Endothelial cell of umbilical vein (primary cell): ENCODE data around the gene SPSB3. TPM values are rescaled to one million over a fixed set of nuclear protein-coding genes. Genes with fewer than 3 reads are reported as not detected.

Experiments
- BruUV-seq: library from RNA; stranded (reverse); fragments of 400-500 nt; replicated peaks from 2 replicates; lab custom pipeline; 2021; lab: Mats Ljungman, UMichigan
- CTCF ChIA-PET: fragments of 300-600, 350-600 bp; sonication (Branson Sonifier 250); formaldehyde crosslinking; loops from one replicate; lab custom pipeline; 2021; ENCODE audit warnings: antibody characterized with exemption, inconsistent platforms; lab: Charles Lee
- POLR2A ChIA-PET: fragments of 300-600, 350-600 bp; sonication (Branson Sonifier 250); formaldehyde crosslinking; loops from one replicate; lab custom pipeline; 2021; ENCODE audit warnings: antibody characterized with exemption, inconsistent platforms; lab: Charles Lee
- DNase-seq: peaks from one replicate; pipeline ENCODE4 v3.0.0-alpha.2; 2011; ENCODE audit warnings: low read depth, low spot score
- FAIRE-seq: peaks from 2 replicates; lab custom pipeline; 2011; peaks lifted over from hg19 to GRCh38; lab: Jason Lieb, UNC
- H2AFZ ChIP-seq: 2 replicates; pipeline ENCODE4 v1.6.0; 2012; ENCODE audit warnings: low read depth, low read length, control low read depth, inconsistent platforms
- H3K27ac ChIP-seq: 2 replicates; pipeline ENCODE4 v1.5.1; 2011; ENCODE audit warnings: low read depth, mild to moderate bottlenecking, control low read depth, low read length, moderate library complexity; ENCODE audit not compliant: insufficient read depth
- H3K27me3 ChIP-seq, 2 experiments: 2 replicates each; pipeline versions ENCODE4 v1.6.0 to v1.6.1; 2011; ENCODE audit warnings: low read length in 2 of 2, mixed read lengths in 1 of 2; ENCODE audit not compliant: control insufficient read depth in 2 of 2, insufficient read depth in 2 of 2
- H3K36me3 ChIP-seq, 2 experiments: 2 replicates in 1 of 2; 3 replicates in 1 of 2; pipeline ENCODE4 v1.5.1; 2011; ENCODE audit warnings: low read length in 2 of 2, mild to moderate bottlenecking in 1 of 2, moderate library complexity in 1 of 2; ENCODE audit not compliant: control insufficient read depth in 2 of 2, insufficient read depth in 2 of 2; ENCODE audit errors: extremely low read depth in 1 of 2
- H3K4me1 ChIP-seq: 3 replicates; pipeline ENCODE4 v1.5.1; 2011; ENCODE audit warnings: mild to moderate bottlenecking, low read length; ENCODE audit not compliant: control insufficient read depth, insufficient read depth; ENCODE audit errors: extremely low read depth
- H3K4me2 ChIP-seq: 2 replicates; pipeline ENCODE4 v1.6.1; 2011; ENCODE audit warnings: low read length, control low read depth, mixed read lengths; ENCODE audit not compliant: insufficient read depth
- H3K4me3 ChIP-seq, 3 experiments: fragments of 200-600 bp in 1 of 3; sonication (generic), shearing (Covaris generic) in 1 of 3; replicated peaks in 1 of 3; 2 replicates each; pipeline ENCODE4 v1.5.1; 2011 to 2016; ENCODE audit warnings: control low read depth in 3 of 3, low read length in 3 of 3, mild to moderate bottlenecking in 2 of 3, inconsistent platforms in 1 of 3, low read depth in 1 of 3, moderate library complexity in 1 of 3; ENCODE audit not compliant: insufficient read depth in 1 of 3
- H3K79me2 ChIP-seq: 2 replicates; pipeline ENCODE4 v1.6.0; 2012; ENCODE audit warnings: low read length, inconsistent platforms; ENCODE audit not compliant: control insufficient read depth, insufficient read depth
- H3K9ac ChIP-seq: replicated peaks from 2 replicates; pipeline ENCODE3; 2011; ENCODE audit warnings: low read length, control low read depth; ENCODE audit not compliant: insufficient read depth; ENCODE audit errors: extremely low read depth
- H3K9me1 ChIP-seq: replicated peaks from 3 replicates; pipeline ENCODE4 v1.6.0; 2011; ENCODE audit warnings: mild to moderate bottlenecking, low read length; ENCODE audit not compliant: control insufficient read depth, insufficient read depth; ENCODE audit errors: extremely low read depth
- H3K9me3 ChIP-seq: replicated peaks from 2 replicates; pipeline ENCODE4 v1.5.1; 2012; ENCODE audit warnings: low read length, inconsistent platforms; ENCODE audit not compliant: control insufficient read depth, insufficient read depth
- H4K20me1 ChIP-seq: replicated peaks from 2 replicates; pipeline ENCODE3; 2011; ENCODE audit warnings: mild to moderate bottlenecking, low read length; ENCODE audit not compliant: control insufficient read depth, insufficient read depth; ENCODE audit errors: extremely low read depth
- EZH2 ChIP-seq: IDR thresholded peaks from 2 replicates; pipeline ENCODE4 v1.6.1; 2012; ENCODE audit warnings: borderline replicate concordance, low read depth, mild to moderate bottlenecking, moderate library complexity, low read length, inconsistent platforms; ENCODE audit not compliant: severe bottlenecking
- FOS ChIP-seq: IDR thresholded peaks from 2 replicates; pipeline ENCODE4 v1.6.1; 2011; ENCODE audit warnings: mild to moderate bottlenecking, low read length, moderate library complexity, borderline replicate concordance; ENCODE audit not compliant: insufficient read depth
- JUN ChIP-seq: IDR thresholded peaks from 2 replicates; pipeline ENCODE4 v1.6.1; 2011; ENCODE audit warnings: borderline replicate concordance, low read depth; ENCODE audit not compliant: insufficient read length, insufficient read depth
- MYC ChIP-seq: IDR thresholded peaks from one replicate; pipeline ENCODE4 v1.6.1; 2011; ENCODE audit warnings: mild to moderate bottlenecking, low read depth, low read length
- POLR2A ChIP-seq: IDR thresholded peaks from 2 replicates; pipeline ENCODE4 v1.6.1; 2012; ENCODE audit warnings: low read depth, mild to moderate bottlenecking, control low read depth, low read length
- POLR2AphosphoS5 ChIP-seq: IDR thresholded peaks from 2 replicates; pipeline ENCODE4 v1.6.1; 2012; ENCODE audit warnings: low read depth, mild to moderate bottlenecking, control low read depth, low read length, moderate library complexity; ENCODE audit not compliant: insufficient read depth
- dilution Hi-C: fragments of 300-500 bp; cut with MboI; formaldehyde crosslinking; loops from one replicate; pipeline ENCODE4 v1.15.0; 2019; ENCODE audit warnings: low sequenced_read_pairs; ENCODE audit not compliant: extremely low pct_ligation_motif_present
- intact Hi-C: fragments of 100-400 bp; cut with micrococcal nuclease; formaldehyde crosslinking; loops from one replicate; pipeline ENCODE4 v1.10.0; 2022
- polyA plus RNA-seq, 4 experiments: library from polyadenylated mRNA; depleted of rRNA in 3 of 4; stranded (reverse) in 3 of 4; unstranded in 1 of 4; fragments of >200 nt; gene quantifications; 2 replicates each; pipeline versions ENCODE4 v1.2.1 to v1.2.3, GENCODE V29; 2011 to 2012; ENCODE audit warnings: missing spikeins in 1 of 4
- total RNA-seq: library from RNA; stranded (reverse); gene quantifications from 2 replicates; pipeline ENCODE4 v1.2.3, GENCODE V29; 2021
- TF ChIP-seq, protein P1 (sequence below), 2 donors: IDR thresholded peaks; 1 replicate in 1 of 2; 2 replicates in 1 of 2; pipeline ENCODE4 v1.5.1; 2011; ENCODE audit warnings: low read length in 2 of 2, mild to moderate bottlenecking in 2 of 2, moderate library complexity in 2 of 2, control low read depth in 1 of 2, inconsistent platforms in 1 of 2, low read depth in 1 of 2; ENCODE audit not compliant: insufficient read depth in 1 of 2; ENCODE audit errors: extremely low read depth in 1 of 2
- TF ChIP-seq, protein P2 (sequence below): IDR thresholded peaks from 2 replicates; pipeline ENCODE4 v1.6.1; 2011; ENCODE audit not compliant: insufficient read depth, insufficient read length

The SPSB3 gene
- total and polyA plus RNA-seq, 2 donors (not counting 3 experiments of a cell fraction or from before 2014, with no cell fraction given), result 39.0 to 86.2 TPM

- Histone ChIP-seq H3K36me3 (peaks cover 5 to 58% of the 10 kb centered on the region in 2 experiments), H3K9ac (no peak overlapping the region), H3K9me3 (no peaks in the 10 kb centered on the region), H4K20me1 (no peaks in the 10 kb centered on the region), H3K79me2 (no peaks in the 10 kb centered on the region), H2AFZ (no peak overlapping the region), H3K4me2 (no peak overlapping the region), H3K27ac (no peak overlapping the region), H3K4me1 (no peaks in the 10 kb centered on the region), H3K9me1 (no peaks in the 10 kb centered on the region), H3K27me3 (no peaks in the 10 kb centered on the region), H3K4me3 (no peak overlapping the region)
- CTCF ChIA-PET, result interaction anchor here (0.9 kb wide), 1 partner anchor 59 kb away, joined by 3 read pairs; no protein-coding TSS in a partner anchor
- POLR2A ChIA-PET, result no interaction called here
- TF ChIP-seq POLR2AphosphoS5, result no peak
- no TSS peak for BruUV-seq
- intact Hi-C loops, result no loop called here
- no peak for FAIRE-seq
- DNase-seq, result no peak
- dilution Hi-C loops, result no loop called here
Observed at GRCh38 chr16:1762879-1763520, 19.4 kb downstream of the SPSB3 start.

DNA sequence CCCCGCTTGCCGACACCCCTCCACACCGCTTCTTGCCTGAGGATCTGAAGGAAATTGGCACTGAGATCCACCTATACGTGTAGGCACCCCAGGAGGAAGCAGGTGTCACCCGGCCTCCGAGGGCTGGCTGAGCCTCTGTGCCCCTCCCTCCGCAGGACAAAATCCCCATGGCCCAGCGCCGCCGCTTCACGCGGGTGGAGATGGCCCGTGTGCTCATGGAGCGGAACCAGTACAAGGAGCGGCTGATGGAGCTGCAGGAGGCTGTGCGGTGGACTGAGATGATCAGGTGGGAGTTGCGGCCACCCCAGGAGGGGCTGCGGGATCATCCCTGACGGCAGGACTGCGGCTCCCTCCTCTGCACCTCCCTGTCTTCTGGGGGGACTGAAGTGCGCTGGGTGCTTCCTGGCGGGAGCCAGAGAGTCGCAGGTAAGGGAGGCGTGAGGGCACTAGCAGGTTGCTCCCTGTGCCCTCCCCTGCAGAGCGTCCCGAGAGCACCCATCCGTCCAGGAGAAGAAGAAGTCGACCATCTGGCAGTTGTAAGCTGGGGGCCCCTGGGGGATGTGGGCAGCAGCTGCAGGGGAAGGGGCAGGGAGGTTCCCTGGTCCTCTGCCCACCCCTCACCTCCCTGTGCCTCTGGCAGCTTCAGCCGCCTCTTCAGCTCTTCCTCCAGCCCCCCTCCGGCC, 20.0 kb downstream of the SPSB3 start:
- intact Hi-C loops, result no loop called here

More for the DNA sequence above, 20.0 kb downstream of the SPSB3 start:
- DNase-seq (no peak), FAIRE-seq (no peak)
- no peak overlapping the region for H3K9ac ChIP-seq
- CTCF ChIA-PET, result interaction anchor here (0.9 kb wide), 1 partner anchor 59 kb away, joined by 3 read pairs; no protein-coding TSS in a partner anchor
- H3K79me2 ChIP-seq, result no peaks in the 10 kb centered on the region
- no peaks in the 10 kb centered on the region for H3K9me3 ChIP-seq
- H3K4me1 ChIP-seq, result no peaks in the 10 kb centered on the region
- dilution Hi-C loops, result no loop called here
- H2AFZ ChIP-seq, result no peak overlapping the region
- TF ChIP-seq MYC (no peak), POLR2A (no peak), FOS (no peak), POLR2AphosphoS5 (no peak), JUN (no peak), EZH2 (no peak)
- TF ChIP-seq, protein P1, sequence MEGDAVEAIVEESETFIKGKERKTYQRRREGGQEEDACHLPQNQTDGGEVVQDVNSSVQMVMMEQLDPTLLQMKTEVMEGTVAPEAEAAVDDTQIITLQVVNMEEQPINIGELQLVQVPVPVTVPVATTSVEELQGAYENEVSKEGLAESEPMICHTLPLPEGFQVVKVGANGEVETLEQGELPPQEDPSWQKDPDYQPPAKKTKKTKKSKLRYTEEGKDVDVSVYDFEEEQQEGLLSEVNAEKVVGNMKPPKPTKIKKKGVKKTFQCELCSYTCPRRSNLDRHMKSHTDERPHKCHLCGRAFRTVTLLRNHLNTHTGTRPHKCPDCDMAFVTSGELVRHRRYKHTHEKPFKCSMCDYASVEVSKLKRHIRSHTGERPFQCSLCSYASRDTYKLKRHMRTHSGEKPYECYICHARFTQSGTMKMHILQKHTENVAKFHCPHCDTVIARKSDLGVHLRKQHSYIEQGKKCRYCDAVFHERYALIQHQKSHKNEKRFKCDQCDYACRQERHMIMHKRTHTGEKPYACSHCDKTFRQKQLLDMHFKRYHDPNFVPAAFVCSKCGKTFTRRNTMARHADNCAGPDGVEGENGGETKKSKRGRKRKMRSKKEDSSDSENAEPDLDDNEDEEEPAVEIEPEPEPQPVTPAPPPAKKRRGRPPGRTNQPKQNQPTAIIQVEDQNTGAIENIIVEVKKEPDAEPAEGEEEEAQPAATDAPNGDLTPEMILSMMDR (IDR thresholded peaks at IDR 0.05; ENCODE audit: extremely low read depth in 1 of 2, insufficient read depth in 1 of 2, low read depth in 1 of 2, low read length in 2 of 2), result no peak
- TF ChIP-seq, protein P2, sequence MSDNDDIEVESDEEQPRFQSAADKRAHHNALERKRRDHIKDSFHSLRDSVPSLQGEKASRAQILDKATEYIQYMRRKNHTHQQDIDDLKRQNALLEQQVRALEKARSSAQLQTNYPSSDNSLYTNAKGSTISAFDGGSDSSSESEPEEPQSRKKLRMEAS, result no peak
- no peaks in the 10 kb centered on the region for H3K27me3 ChIP-seq
- no TSS peak for BruUV-seq
- H3K9me1 ChIP-seq, result no peaks in the 10 kb centered on the region
- no peaks in the 10 kb centered on the region for H4K20me1 ChIP-seq
- POLR2A ChIA-PET, result no interaction called here
- H3K27ac ChIP-seq, result no peak overlapping the region
- H3K4me2 ChIP-seq, result no peak overlapping the region
- H3K4me3 ChIP-seq, result no peak overlapping the region
- peaks cover 5 to 54% of the 10 kb centered on the region in 2 experiments for H3K36me3 ChIP-seq
